Kidney glomerular epithelial cell (primary cell): ENCODE results near the gene GALNS.
"Not testable (repeated sequence)": the region's sequence is repeated elsewhere in the genome, so short reads cannot be mapped to it uniquely, and the experiment has no call there.

Experiments
- DNase-seq: peaks from one replicate; lab custom pipeline; 2025; lab: John Stamatoyannopoulos, UW

GALNS gene

GRCh38 chr16:88783391-88784073, 73.2 kb downstream of the GALNS start:
- peak; percentile 1 for DNase-seq

GRCh38 chr16:88782454-88783390, 74.0 kb downstream of the GALNS start:
- DNase-seq: peak; percentile 37

- DNase-seq: no peak
These were observed 75.3 kb downstream of the GALNS start for GRCh38 chr16:88781140-88782077.

GRCh38 chr16:88780142-88781062, 76.3 kb downstream of the GALNS start:
- no peak for DNase-seq

- DNase-seq: no peak
These were observed 77.2 kb downstream of the GALNS start for GRCh38 chr16:88779406-88780141.

- DNase-seq: no peak
These were observed 78.1 kb downstream of the GALNS start for GRCh38 chr16:88778541-88779065.

- DNase-seq: no peak
These were observed 78.5 kb downstream of the GALNS start for GRCh38 chr16:88778271-88778525.

GRCh38 chr16:88777471-88778270, 79.1 kb downstream of the GALNS start:
- DNase-seq: no peak

- no peak for DNase-seq
These were observed 80.9 kb downstream of the GALNS start for GRCh38 chr16:88775825-88776224.

- no peak for DNase-seq
These were observed 82.0 kb downstream of the GALNS start for GRCh38 chr16:88774544-88775393.

- peak; percentile 5 for DNase-seq
These were observed 82.9 kb downstream of the GALNS start for GRCh38 chr16:88773812-88774291.

GRCh38 chr16:88772871-88773811, 83.6 kb downstream of the GALNS start:
- DNase-seq: peak; percentile 26

GRCh38 chr16:88771781-88772180, 85.0 kb downstream of the GALNS start:
- not testable (repeated sequence) for DNase-seq

GRCh38 chr16:88771294-88771772, 85.4 kb downstream of the GALNS start:
- no peak for DNase-seq

- peak; percentile 80 for DNase-seq
These were observed 86.1 kb downstream of the GALNS start for GRCh38 chr16:88770461-88771293.
